ENCODE results near the gene CDH15. TPM values are rescaled to one million over a fixed set of nuclear protein-coding genes. Genes with fewer than 3 reads are reported as not detected.
"Not testable (repeated sequence)": the region's sequence is repeated elsewhere in the genome, so short reads cannot be mapped to it uniquely, and the experiment has no call there.

Gene CDH15
- total and polyA plus RNA-seq, 2 of the 13 experiments (the other 11 are each of a cell fraction or from before 2014, with no cell fraction given) = 0.74 to 2.2 TPM

DNA sequence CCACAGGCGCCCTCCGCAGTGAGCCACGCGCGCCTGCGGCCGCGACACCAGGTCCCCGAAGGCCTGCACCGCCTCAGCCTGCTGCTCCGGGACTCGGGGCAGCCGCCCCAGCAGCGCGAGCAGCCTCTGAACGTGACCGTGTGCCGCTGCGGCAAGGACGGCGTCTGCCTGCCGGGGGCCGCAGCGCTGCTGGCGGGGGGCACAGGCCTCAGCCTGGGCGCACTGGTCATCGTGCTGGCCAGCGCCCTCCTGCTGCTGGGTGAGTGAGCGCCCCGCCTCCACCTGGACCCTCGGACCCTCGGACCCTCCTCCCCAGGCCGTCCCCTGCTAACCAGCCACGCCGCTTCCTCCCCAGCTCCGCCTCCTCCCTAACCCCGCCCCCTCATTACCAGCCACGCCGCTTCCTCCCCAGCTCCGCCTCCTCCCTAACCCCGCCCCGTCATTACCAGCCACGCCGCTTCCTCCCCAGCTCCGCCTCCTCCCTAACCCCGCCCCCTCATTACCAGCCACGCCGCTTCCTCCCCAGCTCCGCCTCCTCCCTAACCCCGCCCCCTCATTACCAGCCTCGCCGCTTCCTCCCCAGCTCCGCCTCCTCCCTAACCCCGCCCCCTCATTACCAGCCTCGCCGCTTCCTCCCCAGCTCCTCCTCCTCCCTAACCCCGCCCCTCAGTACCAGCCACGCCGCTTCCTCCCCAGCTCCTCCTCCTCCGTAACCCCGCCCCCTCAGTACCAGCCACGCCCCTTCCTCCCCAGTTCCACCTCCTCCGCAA lies 20.8 kb downstream of the CDH15 start (continued):
- peak; percentile 81 for TF ChIP-seq ZNF792 (CRISPR knock-in tag; IDR thresholded peaks at IDR 0.05)
- TF ChIP-seq GZF1 (CRISPR knock-in tag; IDR thresholded peaks at IDR 0.05) = peak; percentile 40; the same call in 1 of the 2 replicates
- 0 out of 2 replicates have a peak, but pooled peaks have one; percentile 43 for TF ChIP-seq PRDM4 (CRISPR knock-in tag; IDR thresholded peaks at IDR 0.05; ENCODE audit: borderline replicate concordance)
- TF ChIP-seq ZNF180 (CRISPR knock-in tag; IDR thresholded peaks at IDR 0.05; ENCODE audit: borderline replicate concordance, low read depth) = peak; percentile 60; the same call in 1 of the 2 replicates
- peak; percentile 67 for TF ChIP-seq CTCF (CRISPR knock-in tag; IDR thresholded peaks at IDR 0.05)
- TF ChIP-seq ZNF18 (CRISPR knock-in tag; IDR thresholded peaks at IDR 0.05; ENCODE audit: insufficient replicate concordance) = peak; percentile 30
- TF ChIP-seq, protein P1, sequence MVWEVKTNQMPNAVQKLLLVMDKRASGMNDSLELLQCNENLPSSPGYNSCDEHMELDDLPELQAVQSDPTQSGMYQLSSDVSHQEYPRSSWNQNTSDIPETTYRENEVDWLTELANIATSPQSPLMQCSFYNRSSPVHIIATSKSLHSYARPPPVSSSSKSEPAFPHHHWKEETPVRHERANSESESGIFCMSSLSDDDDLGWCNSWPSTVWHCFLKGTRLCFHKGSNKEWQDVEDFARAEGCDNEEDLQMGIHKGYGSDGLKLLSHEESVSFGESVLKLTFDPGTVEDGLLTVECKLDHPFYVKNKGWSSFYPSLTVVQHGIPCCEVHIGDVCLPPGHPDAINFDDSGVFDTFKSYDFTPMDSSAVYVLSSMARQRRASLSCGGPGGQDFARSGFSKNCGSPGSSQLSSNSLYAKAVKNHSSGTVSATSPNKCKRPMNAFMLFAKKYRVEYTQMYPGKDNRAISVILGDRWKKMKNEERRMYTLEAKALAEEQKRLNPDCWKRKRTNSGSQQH (CRISPR knock-in tag; IDR thresholded peaks at IDR 0.05; ENCODE audit: low read depth) = peak; percentile 71; the same call in 1 of the 2 replicates
- not testable (repeated sequence) for TF ChIP-seq EP300 (IDR thresholded peaks at IDR 0.05; ENCODE audit: low read depth in 2 of 2, low read length in 2 of 2)
- TF ChIP-seq EP300 (CRISPR knock-in tag; IDR thresholded peaks at IDR 0.05; ENCODE audit: borderline replicate concordance) = peak; percentile 80
- TF ChIP-seq ZFX (CRISPR knock-in tag; IDR thresholded peaks at IDR 0.05; ENCODE audit: low read depth) = peak; percentile 99
- TF ChIP-seq, protein P2, sequence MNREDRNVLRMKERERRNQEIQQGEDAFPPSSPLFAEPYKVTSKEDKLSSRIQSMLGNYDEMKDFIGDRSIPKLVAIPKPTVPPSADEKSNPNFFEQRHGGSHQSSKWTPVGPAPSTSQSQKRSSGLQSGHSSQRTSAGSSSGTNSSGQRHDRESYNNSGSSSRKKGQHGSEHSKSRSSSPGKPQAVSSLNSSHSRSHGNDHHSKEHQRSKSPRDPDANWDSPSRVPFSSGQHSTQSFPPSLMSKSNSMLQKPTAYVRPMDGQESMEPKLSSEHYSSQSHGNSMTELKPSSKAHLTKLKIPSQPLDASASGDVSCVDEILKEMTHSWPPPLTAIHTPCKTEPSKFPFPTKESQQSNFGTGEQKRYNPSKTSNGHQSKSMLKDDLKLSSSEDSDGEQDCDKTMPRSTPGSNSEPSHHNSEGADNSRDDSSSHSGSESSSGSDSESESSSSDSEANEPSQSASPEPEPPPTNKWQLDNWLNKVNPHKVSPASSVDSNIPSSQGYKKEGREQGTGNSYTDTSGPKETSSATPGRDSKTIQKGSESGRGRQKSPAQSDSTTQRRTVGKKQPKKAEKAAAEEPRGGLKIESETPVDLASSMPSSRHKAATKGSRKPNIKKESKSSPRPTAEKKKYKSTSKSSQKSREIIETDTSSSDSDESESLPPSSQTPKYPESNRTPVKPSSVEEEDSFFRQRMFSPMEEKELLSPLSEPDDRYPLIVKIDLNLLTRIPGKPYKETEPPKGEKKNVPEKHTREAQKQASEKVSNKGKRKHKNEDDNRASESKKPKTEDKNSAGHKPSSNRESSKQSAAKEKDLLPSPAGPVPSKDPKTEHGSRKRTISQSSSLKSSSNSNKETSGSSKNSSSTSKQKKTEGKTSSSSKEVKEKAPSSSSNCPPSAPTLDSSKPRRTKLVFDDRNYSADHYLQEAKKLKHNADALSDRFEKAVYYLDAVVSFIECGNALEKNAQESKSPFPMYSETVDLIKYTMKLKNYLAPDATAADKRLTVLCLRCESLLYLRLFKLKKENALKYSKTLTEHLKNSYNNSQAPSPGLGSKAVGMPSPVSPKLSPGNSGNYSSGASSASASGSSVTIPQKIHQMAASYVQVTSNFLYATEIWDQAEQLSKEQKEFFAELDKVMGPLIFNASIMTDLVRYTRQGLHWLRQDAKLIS (CRISPR knock-in tag; IDR thresholded peaks at IDR 0.05) = 0 out of 2 replicates have a peak, but pooled peaks have one; percentile 76
